GM23338 (cell line): ENCODE results near the gene GNB1. TPM values are rescaled to one million over a fixed set of nuclear protein-coding genes. Genes with fewer than 3 reads are reported as not detected.

Source experiments
- ATAC-seq: fragments of 200-7000 bp; cut with Tn5 transposase; 3 replicates; pipeline ENCODE4 v1.9.1; 2020
- DNase-seq: peaks from one replicate; pipeline ENCODE4 v3.0.0-alpha.2; 2015; ENCODE audit warnings: low spot score
- H2AFZ ChIP-seq: fragments of 200-600 bp; sonication (generic); 2 replicates; pipeline ENCODE4 v1.8.0; 2016; ENCODE audit warnings: antibody characterized with exemption, mild to moderate bottlenecking, moderate library complexity
- H3F3A ChIP-seq: fragments of 200-600 bp; sonication (generic); replicated peaks from 2 replicates; pipeline ENCODE4 v1.8.0; 2017; ENCODE audit warnings: antibody characterized with exemption, mixed run types, low read depth
- H3K27ac ChIP-seq: fragments of 200-600 bp; sonication (generic); 2 replicates; pipeline ENCODE4 v1.6.1; 2016; ENCODE audit warnings: low read depth
- H3K27me3 ChIP-seq: fragments of 200-600 bp; sonication (generic); 2 replicates; pipeline ENCODE4 v1.8.0; 2016; ENCODE audit warnings: mild to moderate bottlenecking, mixed run types, moderate library complexity; ENCODE audit not compliant: insufficient read depth
- H3K36me3 ChIP-seq: fragments of 200-600 bp; sonication (generic); 2 replicates; pipeline ENCODE4 v1.8.0; 2016; ENCODE audit warnings: mild to moderate bottlenecking; ENCODE audit not compliant: insufficient read depth
- H3K4me1 ChIP-seq: fragments of 200-600 bp; sonication (generic); 2 replicates; pipeline ENCODE4 v1.8.0; 2016; ENCODE audit warnings: mild to moderate bottlenecking, moderate library complexity; ENCODE audit not compliant: insufficient read depth
- H3K4me2 ChIP-seq: fragments of 200-600 bp; sonication (generic); 2 replicates; pipeline ENCODE4 v1.7.1; 2017; ENCODE audit warnings: mixed run types
- H3K4me3 ChIP-seq: fragments of 200-600 bp; sonication (generic); 2 replicates; pipeline ENCODE4 v1.6.1; 2016; ENCODE audit warnings: mixed run types
- H3K79me2 ChIP-seq: fragments of 200-600 bp; sonication (generic); replicated peaks from 2 replicates; pipeline ENCODE4 v1.8.0; 2017; ENCODE audit warnings: mild to moderate bottlenecking; ENCODE audit not compliant: insufficient read depth
- H3K9me2 ChIP-seq: fragments of 200-600 bp; sonication (generic); 2 replicates; pipeline ENCODE4 v1.8.0; 2017; ENCODE audit not compliant: insufficient read depth
- H4K20me1 ChIP-seq: fragments of 200-600 bp; sonication (generic); replicated peaks from 2 replicates; pipeline ENCODE4 v1.8.0; 2017; ENCODE audit warnings: mild to moderate bottlenecking; ENCODE audit not compliant: insufficient read depth
- H3K27ac Mint-ChIP-seq: 2 replicates; pipeline ENCODE4 v1.8.0; 2020; ENCODE audit warnings: inconsistent platforms, mild to moderate bottlenecking, moderate library complexity, mixed read lengths
- H3K27me3 Mint-ChIP-seq: 3 replicates; pipeline ENCODE4 v1.8.0; 2022; ENCODE audit warnings: low read depth, mild to moderate bottlenecking, moderate library complexity, mixed read lengths, inconsistent platforms; ENCODE audit not compliant: insufficient read depth, poor library complexity
- H3K36me3 Mint-ChIP-seq: 3 replicates; pipeline ENCODE4 v1.8.0; 2021; ENCODE audit warnings: low read depth, mild to moderate bottlenecking, inconsistent platforms, moderate library complexity, mixed read lengths
- H3K4me1 Mint-ChIP-seq: 3 replicates; pipeline ENCODE4 v1.8.0; 2020; ENCODE audit warnings: mild to moderate bottlenecking, inconsistent platforms, mixed read lengths
- H3K4me3 Mint-ChIP-seq: 3 replicates; pipeline ENCODE4 v1.8.0; 2021; ENCODE audit warnings: moderate library complexity, mild to moderate bottlenecking, inconsistent platforms, mixed read lengths
- H3K9me3 Mint-ChIP-seq: 3 replicates; pipeline ENCODE4 v1.8.0; 2020; ENCODE audit warnings: moderate library complexity, mild to moderate bottlenecking, inconsistent platforms, mixed read lengths
- CREB1 ChIP-seq: fragments of 250-450 bp; sonication (Bioruptor Pico); IDR thresholded peaks from 2 replicates; pipeline ENCODE4 v1.5.0; 2020; ENCODE audit warnings: low read depth, mild to moderate bottlenecking, moderate library complexity
- EZH2 ChIP-seq: fragments of 200-600 bp; sonication (generic); IDR thresholded peaks from one replicate; pipeline ENCODE4 v1.8.0; 2017; ENCODE audit warnings: antibody characterized with exemption, mild to moderate bottlenecking, low read depth; ENCODE audit not compliant: unreplicated experiment
- EZH2phosphoT487 ChIP-seq: fragments of 200-600 bp; sonication (generic); IDR thresholded peaks from one replicate; pipeline ENCODE4 v1.8.1; 2018; ENCODE audit warnings: antibody characterized with exemption; ENCODE audit not compliant: unreplicated experiment
- JUNB ChIP-seq: IDR thresholded peaks from one replicate; pipeline ENCODE4 v1.6.1; 2016; ENCODE audit warnings: antibody characterized with exemption; ENCODE audit not compliant: unreplicated experiment
- ZNF462 ChIP-seq: fragments of 250-450 bp; sonication (Bioruptor Pico); IDR thresholded peaks from 2 replicates; pipeline ENCODE4 v1.5.0; 2020; ENCODE audit warnings: mild to moderate bottlenecking, moderate library complexity
- polyA plus RNA-seq: library from polyadenylated mRNA; unstranded; fragments of >200 nt; fragmentation: Nextera tagmentation; extraction: Ambion mirVana; gene quantifications from 2 replicates; pipeline ENCODE4 v1.2.1, GENCODE V29; 2016
- total RNA-seq: library from RNA; depleted of rRNA; stranded (reverse); fragments of >200 nt; shearing (Covaris generic); gene quantifications from 2 replicates; pipeline ENCODE4 v1.2.3, GENCODE V29; 2014
- TF ChIP-seq, protein P1 (sequence below), 2 experiments: fragments of 200-600 bp in 1 of 2; sonication (generic) in 1 of 2; conservative IDR thresholded peaks; 2 replicates each; pipeline versions ENCODE4 v1.5.1 to v1.6.1; 2016 to 2017; ENCODE audit warnings: antibody characterized with exemption in 2 of 2, low read depth in 2 of 2, mild to moderate bottlenecking in 2 of 2, moderate library complexity in 1 of 2

Gene GNB1
- total and polyA plus RNA-seq, 2 experiments from 2014 or later: 65.4 to 138 TPM

DNA sequence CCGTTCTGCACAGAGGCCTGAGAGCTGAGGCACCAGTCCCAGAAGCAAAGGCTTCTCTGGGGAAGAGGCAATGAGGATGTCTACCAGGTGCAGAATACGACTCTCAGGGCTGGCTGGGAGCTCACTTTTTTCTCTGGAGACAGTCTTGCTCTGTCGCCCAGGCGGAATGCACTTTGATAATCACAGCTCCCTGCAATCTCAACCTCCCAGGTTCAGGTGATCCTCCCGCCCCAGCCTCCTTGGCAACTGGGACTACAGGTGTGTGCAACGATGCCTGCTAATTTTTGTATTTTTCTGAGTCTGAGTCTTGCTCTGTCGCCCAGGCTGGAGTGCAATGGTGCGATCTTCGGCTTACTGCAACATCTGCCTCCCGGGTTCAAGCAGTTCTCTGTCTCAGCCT, 130.2 kb downstream of the GNB1 start (continued):
- TF ChIP-seq, protein P1, sequence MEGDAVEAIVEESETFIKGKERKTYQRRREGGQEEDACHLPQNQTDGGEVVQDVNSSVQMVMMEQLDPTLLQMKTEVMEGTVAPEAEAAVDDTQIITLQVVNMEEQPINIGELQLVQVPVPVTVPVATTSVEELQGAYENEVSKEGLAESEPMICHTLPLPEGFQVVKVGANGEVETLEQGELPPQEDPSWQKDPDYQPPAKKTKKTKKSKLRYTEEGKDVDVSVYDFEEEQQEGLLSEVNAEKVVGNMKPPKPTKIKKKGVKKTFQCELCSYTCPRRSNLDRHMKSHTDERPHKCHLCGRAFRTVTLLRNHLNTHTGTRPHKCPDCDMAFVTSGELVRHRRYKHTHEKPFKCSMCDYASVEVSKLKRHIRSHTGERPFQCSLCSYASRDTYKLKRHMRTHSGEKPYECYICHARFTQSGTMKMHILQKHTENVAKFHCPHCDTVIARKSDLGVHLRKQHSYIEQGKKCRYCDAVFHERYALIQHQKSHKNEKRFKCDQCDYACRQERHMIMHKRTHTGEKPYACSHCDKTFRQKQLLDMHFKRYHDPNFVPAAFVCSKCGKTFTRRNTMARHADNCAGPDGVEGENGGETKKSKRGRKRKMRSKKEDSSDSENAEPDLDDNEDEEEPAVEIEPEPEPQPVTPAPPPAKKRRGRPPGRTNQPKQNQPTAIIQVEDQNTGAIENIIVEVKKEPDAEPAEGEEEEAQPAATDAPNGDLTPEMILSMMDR (conservative IDR thresholded peaks at IDR 0.05; ENCODE audit: low read depth in 2 of 2): no peak
- TF ChIP-seq EZH2 (no peak), ZNF462 (CRISPR knock-in tag) (no peak), EZH2phosphoT487 (no peak)

- H3F3A ChIP-seq: no peaks in the 10 kb centered on the region
- Mint-ChIP-seq H3K27ac (no peak overlapping the region), H3K9me3 (no peaks in the 10 kb centered on the region), H3K27me3 (peaks cover 14% of the 10 kb centered on the region), H3K4me3 (no peak overlapping the region), H3K4me1 (no peaks in the 10 kb centered on the region), H3K36me3 (peaks cover 79% of the 10 kb centered on the region)
- no peaks in the 10 kb centered on the region for H3K9me2 ChIP-seq
- H3K4me3 ChIP-seq: no peak overlapping the region
- H4K20me1 ChIP-seq: peaks cover 27% of the 10 kb centered on the region
- H3K27ac ChIP-seq: no peak overlapping the region
- no peaks in the 10 kb centered on the region for H3K27me3 ChIP-seq
- peaks cover 26% of the 10 kb centered on the region for H3K36me3 ChIP-seq
- no peak overlapping the region for H3K4me2 ChIP-seq
- peaks cover 49% of the 10 kb centered on the region for H3K79me2 ChIP-seq
- H3K4me1 ChIP-seq: no peaks in the 10 kb centered on the region
- ATAC-seq (no peak), DNase-seq (no peak)
- TF ChIP-seq EZH2phosphoT487 (no peak), JUNB (no peak), ZNF462 (CRISPR knock-in tag) (no peak), CREB1 (CRISPR knock-in tag) (no peak)
- H2AFZ ChIP-seq: no peak overlapping the region
These were observed 130.6 kb downstream of the GNB1 start for GRCh38 chr1:1760345-1760650.
